ENCODE measurements around the gene LRIG1.

GRCh38 chr3:66537735-66538134, 36.9 kb upstream of the LRIG1 start:
- TF ChIP-seq EZH2phosphoT487 (IDR thresholded peaks at IDR 0.05; ENCODE audit: borderline replicate concordance, low read length), result no peak
- TF ChIP-seq CTCF (IDR thresholded peaks at IDR 0.05; ENCODE audit: low read depth, low read length, poor library complexity, severe bottlenecking), result no peak
